Mesenchymal stem cell (in vitro differentiated cells and primary cell): ENCODE measurements around the gene BICDL1.
A peak's percentile ranks its signal among the peaks of the same experiment; 100 is the strongest.

ENCODE experiments used
- DNase-seq: peaks from one replicate; pipeline ENCODE4 v3.0.0-alpha.2; 2013
- H2AFZ ChIP-seq: one replicate; pipeline ENCODE4 v1.6.1; 2013; ENCODE audit warnings: low read depth, mild to moderate bottlenecking, control low read depth, inconsistent platforms, low read length, moderate library complexity
- H2AK5ac ChIP-seq: 2 replicates; pipeline ENCODE4 v1.6.1; 2013; ENCODE audit warnings: low read length, moderate library complexity, mild to moderate bottlenecking, inconsistent platforms; ENCODE audit not compliant: severe bottlenecking
- H2BK120ac ChIP-seq: one replicate; pipeline ENCODE4 v1.6.1; 2013; ENCODE audit warnings: low read depth, mild to moderate bottlenecking, inconsistent platforms, low read length, moderate library complexity
- H2BK12ac ChIP-seq, 2 experiments: one replicate each; pipeline ENCODE4 v1.6.1; 2013; ENCODE audit warnings: inconsistent platforms in 2 of 2, low read length in 2 of 2, mild to moderate bottlenecking in 2 of 2, moderate library complexity in 2 of 2, control low read depth in 1 of 2
- H2BK15ac ChIP-seq: one replicate; pipeline ENCODE4 v1.6.1; 2013; ENCODE audit warnings: mild to moderate bottlenecking, low read depth, inconsistent platforms; ENCODE audit not compliant: poor library complexity, severe bottlenecking
- H2BK5ac ChIP-seq: 2 replicates; pipeline ENCODE4 v1.6.1; 2013; ENCODE audit warnings: low read depth, mild to moderate bottlenecking, low read length, control low read depth, inconsistent platforms; ENCODE audit not compliant: poor library complexity, severe bottlenecking
- H3K14ac ChIP-seq, 2 experiments: one replicate each; pipeline ENCODE4 v1.6.1; 2013; ENCODE audit warnings: inconsistent platforms in 2 of 2, low read length in 2 of 2, control low read depth in 1 of 2, mild to moderate bottlenecking in 1 of 2, moderate library complexity in 1 of 2
- H3K18ac ChIP-seq, 2 experiments: one replicate each; pipeline ENCODE4 v1.6.1; 2013; ENCODE audit warnings: inconsistent platforms in 2 of 2, low read length in 2 of 2, control low read depth in 1 of 2, low read depth in 1 of 2, mild to moderate bottlenecking in 1 of 2
- H3K23ac ChIP-seq, 2 experiments: one replicate each; pipeline ENCODE4 v1.6.1; 2013; ENCODE audit warnings: inconsistent platforms in 2 of 2, low read length in 2 of 2, mild to moderate bottlenecking in 2 of 2, moderate library complexity in 2 of 2, control low read depth in 1 of 2
- H3K27ac ChIP-seq: 2 replicates; pipeline ENCODE4 v1.5.1; 2013; ENCODE audit warnings: mild to moderate bottlenecking, moderate library complexity, low read length, control low read depth, inconsistent platforms; ENCODE audit not compliant: poor library complexity, severe bottlenecking
- H3K27me3 ChIP-seq, 2 experiments: 2 replicates each; pipeline versions ENCODE4 v1.6.1 to v1.7.0; 2013; ENCODE audit warnings: low read length in 2 of 2, mild to moderate bottlenecking in 2 of 2, moderate library complexity in 2 of 2, control low read depth in 1 of 2, inconsistent platforms in 1 of 2; ENCODE audit not compliant: control insufficient read depth in 1 of 2, insufficient read depth in 1 of 2
- H3K36me3 ChIP-seq, 2 experiments: 2 replicates each; pipeline versions ENCODE4 v1.6.1 to v1.7.0; 2013; ENCODE audit warnings: low read length in 2 of 2, control low read depth in 1 of 2, inconsistent platforms in 1 of 2, low read depth in 1 of 2, mild to moderate bottlenecking in 1 of 2; ENCODE audit not compliant: insufficient read depth in 2 of 2, control insufficient read depth in 1 of 2
- H3K4ac ChIP-seq, 2 experiments: one replicate each; pipeline ENCODE4 v1.6.1; 2013; ENCODE audit warnings: inconsistent platforms in 2 of 2, low read length in 2 of 2, mild to moderate bottlenecking in 2 of 2, moderate library complexity in 2 of 2, control low read depth in 1 of 2, low read depth in 1 of 2
- H3K4me1 ChIP-seq: 2 replicates; pipeline ENCODE4 v1.6.1; 2013; ENCODE audit warnings: low read depth, low read length, control low read depth; ENCODE audit not compliant: control insufficient read depth, insufficient read depth
- H3K4me2 ChIP-seq: 2 replicates; pipeline ENCODE4 v1.6.1; 2013; ENCODE audit warnings: low read length, mild to moderate bottlenecking, inconsistent platforms; ENCODE audit not compliant: poor library complexity, severe bottlenecking
- H3K4me3 ChIP-seq, 2 experiments: 2 replicates each; pipeline versions ENCODE4 v1.5.1 to v1.7.0; 2013; ENCODE audit warnings: low read length in 2 of 2, mild to moderate bottlenecking in 2 of 2, control low read depth in 1 of 2, low read depth in 1 of 2; ENCODE audit not compliant: insufficient read depth in 1 of 2
- H3K79me1 ChIP-seq: replicated peaks from 2 replicates; pipeline ENCODE4 v1.6.1; 2013; ENCODE audit warnings: mild to moderate bottlenecking, control low read depth, low read length, inconsistent platforms; ENCODE audit not compliant: poor library complexity, severe bottlenecking
- H3K9ac ChIP-seq: 2 replicates; pipeline ENCODE4 v1.7.0; 2013; ENCODE audit warnings: mild to moderate bottlenecking, low read length, moderate library complexity
- H3K9me3 ChIP-seq: 2 replicates; pipeline ENCODE4 v1.7.0; 2013; ENCODE audit warnings: mild to moderate bottlenecking, low read length; ENCODE audit not compliant: control insufficient read depth
- H4K8ac ChIP-seq: one replicate; pipeline ENCODE4 v1.6.1; 2013; ENCODE audit warnings: inconsistent platforms, mild to moderate bottlenecking, low read length, moderate library complexity
- H4K91ac ChIP-seq: one replicate; pipeline ENCODE4 v1.6.1; 2013; ENCODE audit warnings: mild to moderate bottlenecking, low read length, inconsistent platforms
- WGBS: methylation state at CpG from one replicate; pipeline ENCODE4 v1.1.7; 2013; ENCODE audit warnings: mixed read lengths; 5-methylcytosine and 5-hydroxymethylcytosine counted together

The BICDL1 gene

GRCh38 chr12:120115066-120115465, 126.0 kb downstream of the BICDL1 start:
- no peak overlapping the region for H3K27ac ChIP-seq
- peaks cover 3 to 8% of the 10 kb centered on the region in 2 experiments for H3K36me3 ChIP-seq
- H2BK120ac ChIP-seq, result no peak overlapping the region
- no peak overlapping the region for H2BK5ac ChIP-seq
- no peak overlapping the region for H3K23ac ChIP-seq
- H3K4me3 ChIP-seq, result peak overlapping the region in 1 of 2 experiments; percentile 100
- no peak overlapping the region for H3K18ac ChIP-seq
- DNase-seq, result no peak
- H3K4me2 ChIP-seq, result peak overlapping the region; percentile 77
- H2AK5ac ChIP-seq, result no peak overlapping the region
- H2BK15ac ChIP-seq, result peak overlapping the region; percentile 44
- no peak overlapping the region for H2BK12ac ChIP-seq
- no peaks in the 10 kb centered on the region for H3K79me1 ChIP-seq
- H3K4ac ChIP-seq, result no peak overlapping the region
- no peaks in the 10 kb centered on the region for H3K27me3 ChIP-seq
- H4K8ac ChIP-seq, result no peak overlapping the region
- peak overlapping the region; percentile 97 for H3K9ac ChIP-seq
- no peaks in the 10 kb centered on the region for H3K9me3 ChIP-seq
- H2AFZ ChIP-seq, result no peak overlapping the region
- H3K14ac ChIP-seq, result no peak overlapping the region
- H4K91ac ChIP-seq, result no peak overlapping the region
- peaks cover 26% of the 10 kb centered on the region for H3K4me1 ChIP-seq
- WGBS, result 96% methylated on average over 3 of the region's 3 CpGs

- Histone ChIP-seq H3K9ac (peak overlapping the region; percentile 97), H3K4ac (peak overlapping the region; percentile 55 to 91), H2BK15ac (no peak overlapping the region), H3K79me1 (no peaks in the 10 kb centered on the region), H3K14ac (peak overlapping the region in 1 of 2 experiments; percentile 63), H3K18ac (peak overlapping the region; percentile 75 to 81), H2BK120ac (peak overlapping the region; percentile 85), H3K23ac (no peak overlapping the region), H3K4me3 (peak overlapping the region; percentile 96 to 100), H3K27me3 (no peaks in the 10 kb centered on the region), H2AK5ac (no peak overlapping the region), H3K9me3 (no peaks in the 10 kb centered on the region), H3K36me3 (peaks cover 3 to 8% of the 10 kb centered on the region in 2 experiments), H2AFZ (no peak overlapping the region), H3K4me1 (peaks cover 20% of the 10 kb centered on the region), H3K27ac (no peak overlapping the region), H4K91ac (no peak overlapping the region), H4K8ac (peak overlapping the region; percentile 80), H3K4me2 (peak overlapping the region; percentile 77), H2BK5ac (no peak overlapping the region), H2BK12ac (no peak overlapping the region)
- peak; percentile 49 for DNase-seq
- WGBS, result 14% methylated on average over 23 of the region's 31 CpGs
Observed at GRCh38 chr12:120115692-120116440, 126.8 kb downstream of the BICDL1 start.

DNA sequence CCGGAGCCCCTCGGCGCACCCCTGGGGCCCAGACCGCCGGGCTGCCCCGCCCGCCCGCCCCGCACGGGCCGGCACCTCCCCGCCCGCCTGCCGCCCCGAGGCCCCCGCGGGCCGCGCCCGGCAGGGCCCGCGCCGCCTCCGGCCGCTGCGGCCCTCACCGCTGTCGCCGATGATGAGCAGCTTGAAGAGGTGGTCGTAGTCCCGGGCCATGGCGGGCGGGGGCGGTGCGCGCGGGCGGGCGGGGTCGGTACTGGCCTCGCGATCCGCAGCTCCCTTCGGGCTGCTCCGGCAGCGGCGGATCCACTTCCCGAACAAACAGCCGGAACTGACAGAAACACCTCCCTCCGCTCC, 127.4 kb downstream of the BICDL1 start, which contains the start of gene RAB35:
TSS of gene RAB35 (minus strand) at position 313 of the 351 bp plus-strand sequence. CDS start at position 210, 103 bp downstream.
- no peak for DNase-seq
- Histone ChIP-seq H2AFZ (peak within 1 kb of the TSS; percentile 94), H2BK15ac (no peak within 1 kb of the TSS), H2BK120ac (peak within 1 kb of the TSS; percentile 85), H3K4ac (peak within 1 kb of the TSS; percentile 91 to 98), H3K9ac (peak within 1 kb of the TSS; percentile 97), H3K9me3 (no peaks in the 10 kb centered on the region), H3K4me2 (peak within 1 kb of the TSS; percentile 91), H3K4me1 (peaks cover 16% of the 10 kb centered on the region), H3K23ac (peak within 1 kb of the TSS in 1 of 2 experiments; percentile 75), H3K36me3 (peaks cover 3 to 8% of the 10 kb centered on the region in 2 experiments), H2BK5ac (peak within 1 kb of the TSS; percentile 68), H3K27ac (peak within 1 kb of the TSS; percentile 91), H4K91ac (peak within 1 kb of the TSS; percentile 87), H3K4me3 (peak within 1 kb of the TSS; percentile 96 to 100), H4K8ac (peak within 1 kb of the TSS; percentile 80), H3K14ac (peak within 1 kb of the TSS in 1 of 2 experiments; percentile 97), H2BK12ac (peak within 1 kb of the TSS in 1 of 2 experiments; percentile 48), H3K18ac (peak within 1 kb of the TSS; percentile 89 to 95), H3K79me1 (no peaks in the 10 kb centered on the region), H3K27me3 (no peaks in the 10 kb centered on the region), H2AK5ac (no peak within 1 kb of the TSS)
- 0% methylated on average over 13 of the region's 50 CpGs for WGBS
